Measurements from ENCODE around the gene CKB. TPM values are rescaled to one million over a fixed set of nuclear protein-coding genes. Genes with fewer than 3 reads are reported as not detected.

The CKB gene
- polyA plus RNA-seq, 2 of the 4 experiments (the other 2 are of a cell fraction): 52.3 to 79.8 TPM

DNA sequence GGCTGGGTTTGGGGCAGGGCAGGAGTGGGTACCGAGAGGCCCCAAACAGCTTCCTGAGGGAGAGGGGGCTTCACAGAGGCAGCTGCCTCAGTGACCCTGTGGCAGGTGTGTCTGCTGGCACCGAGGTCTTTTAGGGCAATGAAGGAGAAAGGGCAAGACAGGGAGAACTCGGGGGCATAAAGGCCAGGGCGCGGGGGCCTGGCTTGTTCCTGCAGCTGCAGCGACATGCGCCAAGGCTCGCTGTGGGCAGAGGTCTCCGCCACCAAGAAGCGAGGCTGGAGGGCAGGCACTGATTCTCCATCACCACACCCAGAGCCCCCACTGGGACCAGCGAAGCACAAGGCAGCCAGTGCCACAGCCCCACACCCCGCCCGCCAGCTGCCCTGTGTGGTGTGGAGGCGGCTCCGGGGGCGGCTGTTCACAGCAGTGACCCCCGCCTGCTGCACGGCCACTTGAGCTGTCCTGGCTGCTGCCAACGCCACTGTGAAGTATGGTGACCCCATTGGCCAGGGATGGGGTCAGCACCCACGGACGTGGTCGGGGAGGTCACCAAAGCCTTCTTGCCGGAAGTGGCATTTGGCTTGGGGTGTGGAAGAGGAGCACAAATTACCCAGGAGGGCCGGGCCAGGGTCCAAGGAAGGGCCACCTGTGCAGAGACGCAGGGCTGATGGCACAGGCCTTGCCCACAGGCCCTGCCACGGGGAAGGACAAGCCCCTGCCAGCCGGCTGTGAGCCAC is 23.5 kb upstream of the CKB start:
- CTCF ChIA-PET: interaction anchor here (0.6 to 28.8 kb wide), 13 partner anchors 12 to 851 kb away, joined by 3 to 489 read pairs (median 10); partner anchors contain the start of genes BAG5, CKB, COA8 and TRMT61A
- no peak for DNase-seq (ENCODE audit: low read depth in 1 of 2, low spot score in 1 of 2)

DNA sequence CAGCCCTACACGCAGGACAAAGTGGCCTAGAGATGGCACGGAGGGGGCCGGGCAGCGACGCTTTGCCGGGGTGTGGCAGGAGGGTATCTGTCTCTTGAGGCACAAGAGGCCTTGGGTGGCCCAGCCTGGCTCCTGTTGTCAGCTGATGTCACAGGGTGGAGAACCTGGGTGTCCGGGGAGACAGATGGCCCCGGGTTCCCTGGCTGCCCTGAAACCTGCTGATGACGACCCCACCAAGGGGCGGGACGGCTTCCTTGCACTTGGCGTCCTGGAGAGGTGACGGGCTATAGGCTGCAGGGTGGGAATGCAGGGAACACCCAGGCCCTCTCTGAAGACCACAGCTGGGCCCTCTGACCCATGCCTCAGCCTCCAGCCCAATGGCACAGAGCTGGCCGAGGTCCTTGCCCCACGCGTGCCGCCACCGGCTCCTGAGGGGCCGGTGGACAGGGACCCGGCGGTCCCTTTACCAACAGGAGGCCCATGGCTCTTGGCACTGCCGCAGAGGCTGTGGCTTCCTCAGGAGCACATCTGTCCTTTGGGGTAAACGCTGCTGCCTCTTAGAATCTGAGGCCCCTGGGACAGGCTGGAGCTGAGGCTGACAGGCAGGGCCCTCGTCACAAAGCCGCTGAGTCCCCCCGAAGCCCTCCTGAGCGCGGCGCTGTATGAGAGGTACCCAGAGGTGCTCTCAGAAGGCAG is 22.7 kb upstream of the CKB start:
- DNase-seq (ENCODE audit: low read depth in 1 of 2, low spot score in 1 of 2) (no peak), FAIRE-seq (no peak), ATAC-seq (no peak)
- TF ChIP-seq CHD2 (IDR thresholded peaks at IDR 0.05; ENCODE audit: low read length, partially characterized antibody) (no peak), HEYL (CRISPR knock-in tag; IDR thresholded peaks at IDR 0.05) (no peak), CHD4 (IDR thresholded peaks at IDR 0.05; ENCODE audit: borderline replicate concordance) (no peak), RNF2 (IDR thresholded peaks at IDR 0.05; ENCODE audit: borderline replicate concordance, low read depth) (no peak), POLR2AphosphoS2 (conservative IDR thresholded peaks at IDR 0.05; ENCODE audit: low read length) (no peak), ZSCAN20 (CRISPR knock-in tag; IDR thresholded peaks at IDR 0.05) (no peak), EP300 (IDR thresholded peaks at IDR 0.05) (no peak), ZFP36 (IDR thresholded peaks at IDR 0.05; ENCODE audit: borderline replicate concordance, partially characterized antibody) (no peak), RFX5 (IDR thresholded peaks at IDR 0.05) (no peak), NR3C1 (IDR thresholded peaks at IDR 0.05) (no peak), SREBF2 (IDR thresholded peaks at IDR 0.05) (no peak), HOXA7 (CRISPR knock-in tag; IDR thresholded peaks at IDR 0.05) (no peak), ZNF302 (CRISPR knock-in tag; IDR thresholded peaks at IDR 0.05) (no peak), EHMT2 (IDR thresholded peaks at IDR 0.05; ENCODE audit: low read depth) (no peak), TP53 (CRISPR knock-in tag; IDR thresholded peaks at IDR 0.05) (no peak), SMC3 (IDR thresholded peaks at IDR 0.05) (no peak), BHLHE40 (IDR thresholded peaks at IDR 0.05; ENCODE audit: low read depth, low read length) (no peak)
- TF ChIP-seq, protein P1, sequence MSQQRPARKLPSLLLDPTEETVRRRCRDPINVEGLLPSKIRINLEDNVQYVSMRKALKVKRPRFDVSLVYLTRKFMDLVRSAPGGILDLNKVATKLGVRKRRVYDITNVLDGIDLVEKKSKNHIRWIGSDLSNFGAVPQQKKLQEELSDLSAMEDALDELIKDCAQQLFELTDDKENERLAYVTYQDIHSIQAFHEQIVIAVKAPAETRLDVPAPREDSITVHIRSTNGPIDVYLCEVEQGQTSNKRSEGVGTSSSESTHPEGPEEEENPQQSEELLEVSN (IDR thresholded peaks at IDR 0.05; ENCODE audit: borderline replicate concordance, low read depth): no peak
- TF ChIP-seq, protein P2, sequence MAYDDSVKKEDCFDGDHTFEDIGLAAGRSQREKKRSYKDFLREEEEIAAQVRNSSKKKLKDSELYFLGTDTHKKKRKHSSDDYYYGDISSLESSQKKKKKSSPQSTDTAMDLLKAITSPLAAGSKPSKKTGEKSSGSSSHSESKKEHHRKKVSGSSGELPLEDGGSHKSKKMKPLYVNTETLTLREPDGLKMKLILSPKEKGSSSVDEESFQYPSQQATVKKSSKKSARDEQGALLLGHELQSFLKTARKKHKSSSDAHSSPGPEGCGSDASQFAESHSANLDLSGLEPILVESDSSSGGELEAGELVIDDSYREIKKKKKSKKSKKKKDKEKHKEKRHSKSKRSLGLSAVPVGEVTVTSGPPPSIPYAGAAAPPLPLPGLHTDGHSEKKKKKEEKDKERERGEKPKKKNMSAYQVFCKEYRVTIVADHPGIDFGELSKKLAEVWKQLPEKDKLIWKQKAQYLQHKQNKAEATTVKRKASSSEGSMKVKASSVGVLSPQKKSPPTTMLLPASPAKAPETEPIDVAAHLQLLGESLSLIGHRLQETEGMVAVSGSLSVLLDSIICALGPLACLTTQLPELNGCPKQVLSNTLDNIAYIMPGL (CRISPR knock-in tag; IDR thresholded peaks at IDR 0.05; ENCODE audit: borderline replicate concordance): no peak
- TF ChIP-seq, protein P3, sequence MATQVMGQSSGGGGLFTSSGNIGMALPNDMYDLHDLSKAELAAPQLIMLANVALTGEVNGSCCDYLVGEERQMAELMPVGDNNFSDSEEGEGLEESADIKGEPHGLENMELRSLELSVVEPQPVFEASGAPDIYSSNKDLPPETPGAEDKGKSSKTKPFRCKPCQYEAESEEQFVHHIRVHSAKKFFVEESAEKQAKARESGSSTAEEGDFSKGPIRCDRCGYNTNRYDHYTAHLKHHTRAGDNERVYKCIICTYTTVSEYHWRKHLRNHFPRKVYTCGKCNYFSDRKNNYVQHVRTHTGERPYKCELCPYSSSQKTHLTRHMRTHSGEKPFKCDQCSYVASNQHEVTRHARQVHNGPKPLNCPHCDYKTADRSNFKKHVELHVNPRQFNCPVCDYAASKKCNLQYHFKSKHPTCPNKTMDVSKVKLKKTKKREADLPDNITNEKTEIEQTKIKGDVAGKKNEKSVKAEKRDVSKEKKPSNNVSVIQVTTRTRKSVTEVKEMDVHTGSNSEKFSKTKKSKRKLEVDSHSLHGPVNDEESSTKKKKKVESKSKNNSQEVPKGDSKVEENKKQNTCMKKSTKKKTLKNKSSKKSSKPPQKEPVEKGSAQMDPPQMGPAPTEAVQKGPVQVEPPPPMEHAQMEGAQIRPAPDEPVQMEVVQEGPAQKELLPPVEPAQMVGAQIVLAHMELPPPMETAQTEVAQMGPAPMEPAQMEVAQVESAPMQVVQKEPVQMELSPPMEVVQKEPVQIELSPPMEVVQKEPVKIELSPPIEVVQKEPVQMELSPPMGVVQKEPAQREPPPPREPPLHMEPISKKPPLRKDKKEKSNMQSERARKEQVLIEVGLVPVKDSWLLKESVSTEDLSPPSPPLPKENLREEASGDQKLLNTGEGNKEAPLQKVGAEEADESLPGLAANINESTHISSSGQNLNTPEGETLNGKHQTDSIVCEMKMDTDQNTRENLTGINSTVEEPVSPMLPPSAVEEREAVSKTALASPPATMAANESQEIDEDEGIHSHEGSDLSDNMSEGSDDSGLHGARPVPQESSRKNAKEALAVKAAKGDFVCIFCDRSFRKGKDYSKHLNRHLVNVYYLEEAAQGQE (IDR thresholded peaks at IDR 0.05): no peak
- ChIA-PET POLR2A (no interaction called here), CTCF (interaction anchor here (0.6 to 28.8 kb wide), 13 partner anchors 12 to 610 kb away, joined by 3 to 489 read pairs (median 10); partner anchors contain the start of genes BAG5, CKB, COA8 and TRMT61A)
- Histone ChIP-seq H3K27ac (no peak overlapping the region), H3K4me1 (peaks cover 31% of the 10 kb centered on the region), H3K9me3 (no peaks in the 10 kb centered on the region), H3K4me3 (no peak overlapping the region), H3K4me2 (no peak overlapping the region)
- 87% methylated on average over 22 of the region's 29 CpGs for WGBS (ENCODE audit: missing lambda C conversion rate)

More for the DNA sequence above, 23.5 kb upstream of the CKB start:
- FAIRE-seq (no peak), ATAC-seq (no peak)
- TF ChIP-seq CEBPB (IDR thresholded peaks at IDR 0.05) (no peak), RARB (CRISPR knock-in tag; IDR thresholded peaks at IDR 0.05) (no peak), CHD2 (IDR thresholded peaks at IDR 0.05; ENCODE audit: low read length, partially characterized antibody) (no peak), SMC3 (IDR thresholded peaks at IDR 0.05) (no peak), NFE2L2 (conservative IDR thresholded peaks at IDR 0.05; ENCODE audit: low read length) (no peak)
- TF ChIP-seq, protein P4, sequence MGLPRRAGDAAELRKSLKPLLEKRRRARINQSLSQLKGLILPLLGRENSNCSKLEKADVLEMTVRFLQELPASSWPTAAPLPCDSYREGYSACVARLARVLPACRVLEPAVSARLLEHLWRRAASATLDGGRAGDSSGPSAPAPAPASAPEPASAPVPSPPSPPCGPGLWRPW (IDR thresholded peaks at IDR 0.05): no peak
- Histone ChIP-seq H3K4me3 (no peak overlapping the region), H3K4me1 (peaks cover 24% of the 10 kb centered on the region), H3K27ac (no peak overlapping the region), H3K9me3 (no peaks in the 10 kb centered on the region), H3K4me2 (no peak overlapping the region)
- POLR2A ChIA-PET: no interaction called here
- 67% methylated on average over 23 of the region's 27 CpGs for WGBS (ENCODE audit: missing lambda C conversion rate)

All from A549 (cell line).